Keratinocyte (primary cell): ENCODE results near the gene DNAJC27.

Experiments
- EZH2 ChIP-seq: IDR thresholded peaks from one replicate; pipeline ENCODE4 v1.6.1; 2012; ENCODE audit warnings: inconsistent platforms, mild to moderate bottlenecking, low read length, moderate library complexity
- TF ChIP-seq, protein P1 (sequence below), 3 experiments: IDR thresholded peaks in 1 of 3; conservative IDR thresholded peaks in 1 of 3; optimal IDR thresholded peaks in 1 of 3; 2 replicates in 2 of 3; 3 replicates in 1 of 3; pipeline versions ENCODE3 to v1.5.1; 2011; ENCODE audit warnings: low read length in 3 of 3, mild to moderate bottlenecking in 3 of 3, moderate library complexity in 2 of 3, control low read depth in 1 of 3, inconsistent platforms in 1 of 3; ENCODE audit not compliant: insufficient read depth in 2 of 3; ENCODE audit errors: extremely low read depth in 1 of 3

DNA sequence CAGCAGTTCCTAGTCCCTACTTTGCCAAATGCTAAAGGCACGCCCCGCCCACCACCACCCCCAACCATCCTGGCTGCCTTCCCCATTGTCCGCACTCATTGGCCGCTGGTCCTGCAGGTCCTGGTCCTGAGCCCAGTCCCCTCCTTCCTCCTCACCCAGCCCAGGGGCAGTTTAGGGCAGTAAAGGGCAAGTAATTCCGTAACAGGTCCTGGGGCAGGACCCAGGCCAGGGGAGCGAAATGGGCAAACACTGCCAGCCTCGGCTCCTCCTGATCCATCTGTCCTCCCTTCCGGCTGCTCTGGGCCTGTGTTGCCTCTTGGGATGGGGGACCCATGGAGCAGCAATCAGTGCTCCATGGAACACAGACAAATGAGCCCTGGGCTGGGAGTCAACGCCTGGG is 57.8 kb downstream of the DNAJC27 start:
- TF ChIP-seq, protein P1, sequence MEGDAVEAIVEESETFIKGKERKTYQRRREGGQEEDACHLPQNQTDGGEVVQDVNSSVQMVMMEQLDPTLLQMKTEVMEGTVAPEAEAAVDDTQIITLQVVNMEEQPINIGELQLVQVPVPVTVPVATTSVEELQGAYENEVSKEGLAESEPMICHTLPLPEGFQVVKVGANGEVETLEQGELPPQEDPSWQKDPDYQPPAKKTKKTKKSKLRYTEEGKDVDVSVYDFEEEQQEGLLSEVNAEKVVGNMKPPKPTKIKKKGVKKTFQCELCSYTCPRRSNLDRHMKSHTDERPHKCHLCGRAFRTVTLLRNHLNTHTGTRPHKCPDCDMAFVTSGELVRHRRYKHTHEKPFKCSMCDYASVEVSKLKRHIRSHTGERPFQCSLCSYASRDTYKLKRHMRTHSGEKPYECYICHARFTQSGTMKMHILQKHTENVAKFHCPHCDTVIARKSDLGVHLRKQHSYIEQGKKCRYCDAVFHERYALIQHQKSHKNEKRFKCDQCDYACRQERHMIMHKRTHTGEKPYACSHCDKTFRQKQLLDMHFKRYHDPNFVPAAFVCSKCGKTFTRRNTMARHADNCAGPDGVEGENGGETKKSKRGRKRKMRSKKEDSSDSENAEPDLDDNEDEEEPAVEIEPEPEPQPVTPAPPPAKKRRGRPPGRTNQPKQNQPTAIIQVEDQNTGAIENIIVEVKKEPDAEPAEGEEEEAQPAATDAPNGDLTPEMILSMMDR (optimal IDR thresholded peaks at IDR 0.05 in 1 of 3, IDR thresholded peaks at IDR 0.05 in 1 of 3, conservative IDR thresholded peaks at IDR 0.05 in 1 of 3; ENCODE audit: extremely low read depth in 1 of 3, insufficient read depth in 2 of 3, low read length in 3 of 3), result no peak
- TF ChIP-seq EZH2, result no peak
